ENCODE data around the gene HSD17B11. TPM values are rescaled to one million over a fixed set of nuclear protein-coding genes. Genes with fewer than 3 reads are reported as not detected.

The HSD17B11 gene
- total RNA-seq, 1 experiment from 2014 or later, result 6.7 TPM

GRCh38 chr4:87339440-87339839, 51.5 kb downstream of the HSD17B11 start:
- ChIA-PET POLR2A (ENCODE audit: low non-redundant PET) (no interaction called here), CTCF (no interaction called here)
- no peaks in the 10 kb centered on the region for H3K27me3 ChIP-seq (replicated peaks; ENCODE audit: insufficient read depth, low read depth, low read length, poor library complexity)
- H3K27ac ChIP-seq (ENCODE audit: low read depth, low read length, poor library complexity, severe bottlenecking), result no peak overlapping the region
- H3K9me3 ChIP-seq (ENCODE audit: low read depth, low read length, poor library complexity, severe bottlenecking), result no peaks in the 10 kb centered on the region
- BruUV-seq (replicated peaks), result no TSS peak
- no peak for DNase-seq (ENCODE audit: low spot score)
- no peak overlapping the region for H3K4me3 ChIP-seq (ENCODE audit: low read depth, low read length, poor library complexity, severe bottlenecking)
- intact Hi-C loops (cut with micrococcal nuclease; ENCODE audit: unreplicated experiment), result no loop called here
- no peaks in the 10 kb centered on the region for H3K36me3 ChIP-seq (ENCODE audit: insufficient read depth, low read length, poor library complexity, severe bottlenecking)
- no peaks in the 10 kb centered on the region for H3K4me1 ChIP-seq (ENCODE audit: insufficient read depth, low read length, poor library complexity, severe bottlenecking)
- no peak for TF ChIP-seq EZH2 (IDR thresholded peaks at IDR 0.05; ENCODE audit: borderline replicate concordance, low read depth, low read length, poor library complexity, severe bottlenecking)
- TF ChIP-seq, protein P1, sequence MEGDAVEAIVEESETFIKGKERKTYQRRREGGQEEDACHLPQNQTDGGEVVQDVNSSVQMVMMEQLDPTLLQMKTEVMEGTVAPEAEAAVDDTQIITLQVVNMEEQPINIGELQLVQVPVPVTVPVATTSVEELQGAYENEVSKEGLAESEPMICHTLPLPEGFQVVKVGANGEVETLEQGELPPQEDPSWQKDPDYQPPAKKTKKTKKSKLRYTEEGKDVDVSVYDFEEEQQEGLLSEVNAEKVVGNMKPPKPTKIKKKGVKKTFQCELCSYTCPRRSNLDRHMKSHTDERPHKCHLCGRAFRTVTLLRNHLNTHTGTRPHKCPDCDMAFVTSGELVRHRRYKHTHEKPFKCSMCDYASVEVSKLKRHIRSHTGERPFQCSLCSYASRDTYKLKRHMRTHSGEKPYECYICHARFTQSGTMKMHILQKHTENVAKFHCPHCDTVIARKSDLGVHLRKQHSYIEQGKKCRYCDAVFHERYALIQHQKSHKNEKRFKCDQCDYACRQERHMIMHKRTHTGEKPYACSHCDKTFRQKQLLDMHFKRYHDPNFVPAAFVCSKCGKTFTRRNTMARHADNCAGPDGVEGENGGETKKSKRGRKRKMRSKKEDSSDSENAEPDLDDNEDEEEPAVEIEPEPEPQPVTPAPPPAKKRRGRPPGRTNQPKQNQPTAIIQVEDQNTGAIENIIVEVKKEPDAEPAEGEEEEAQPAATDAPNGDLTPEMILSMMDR (conservative IDR thresholded peaks at IDR 0.05; ENCODE audit: low read depth, low read length), result no peak

- POLR2A ChIA-PET (ENCODE audit: low non-redundant PET), result no interaction called here
- intact Hi-C loops (cut with micrococcal nuclease; ENCODE audit: unreplicated experiment), result no loop called here
- H3K4me3 ChIP-seq (ENCODE audit: low read depth, low read length, poor library complexity, severe bottlenecking), result no peak overlapping the region
- H3K9me3 ChIP-seq (ENCODE audit: low read depth, low read length, poor library complexity, severe bottlenecking), result peaks cover 7% of the 10 kb centered on the region
- no peaks in the 10 kb centered on the region for H3K36me3 ChIP-seq (ENCODE audit: insufficient read depth, low read length, poor library complexity, severe bottlenecking)
- H3K27me3 ChIP-seq (replicated peaks; ENCODE audit: insufficient read depth, low read depth, low read length, poor library complexity), result no peaks in the 10 kb centered on the region
- no peak overlapping the region for H3K27ac ChIP-seq (ENCODE audit: low read depth, low read length, poor library complexity, severe bottlenecking)
- CTCF ChIA-PET, result no interaction called here
- TF ChIP-seq, protein P1 (conservative IDR thresholded peaks at IDR 0.05; ENCODE audit: low read depth, low read length), result no peak
- TF ChIP-seq EZH2 (IDR thresholded peaks at IDR 0.05; ENCODE audit: borderline replicate concordance, low read depth, low read length, poor library complexity, severe bottlenecking), result no peak
- DNase-seq (ENCODE audit: low spot score), result peak; percentile 0
- BruUV-seq (replicated peaks), result no TSS peak
- H3K4me1 ChIP-seq (ENCODE audit: insufficient read depth, low read length, poor library complexity, severe bottlenecking), result no peaks in the 10 kb centered on the region
Measured at GRCh38 chr4:87337361-87337760, 53.6 kb downstream of the HSD17B11 start.

GRCh38 chr4:87333267-87333666, 57.7 kb downstream of the HSD17B11 start:
- CTCF ChIA-PET, result no interaction called here
- intact Hi-C loops (cut with micrococcal nuclease; ENCODE audit: unreplicated experiment), result no loop called here
- no peaks in the 10 kb centered on the region for H3K27me3 ChIP-seq (replicated peaks; ENCODE audit: insufficient read depth, low read depth, low read length, poor library complexity)

More at GRCh38 chr4:87333267-87333666, 57.7 kb downstream of the HSD17B11 start:
- Histone ChIP-seq H3K27ac (ENCODE audit: low read depth, low read length, poor library complexity, severe bottlenecking) (no peak overlapping the region), H3K4me3 (ENCODE audit: low read depth, low read length, poor library complexity, severe bottlenecking) (no peak overlapping the region), H3K9me3 (ENCODE audit: low read depth, low read length, poor library complexity, severe bottlenecking) (peaks cover 7% of the 10 kb centered on the region), H3K36me3 (ENCODE audit: insufficient read depth, low read length, poor library complexity, severe bottlenecking) (no peaks in the 10 kb centered on the region), H3K4me1 (ENCODE audit: insufficient read depth, low read length, poor library complexity, severe bottlenecking) (no peaks in the 10 kb centered on the region)
- POLR2A ChIA-PET (ENCODE audit: low non-redundant PET), result no interaction called here
- TF ChIP-seq EZH2 (IDR thresholded peaks at IDR 0.05; ENCODE audit: borderline replicate concordance, low read depth, low read length, poor library complexity, severe bottlenecking), result no peak
- TF ChIP-seq, protein P1 (conservative IDR thresholded peaks at IDR 0.05; ENCODE audit: low read depth, low read length), result no peak
- DNase-seq (ENCODE audit: low spot score), result no peak
- BruUV-seq (replicated peaks), result no TSS peak

All from A673 (cell line).